ENCODE data around the gene COCH. TPM values are rescaled to one million over a fixed set of nuclear protein-coding genes. Genes with fewer than 3 reads are reported as not detected.

The COCH gene
- total RNA-seq (2014; rRNA removed; shearing (Covaris generic)), result not detected in 2 replicates

- DNase-seq (ENCODE audit: low read depth), result no peak
Observed at GRCh38 chr14:30874120-30874998, at the start of gene COCH. Gene COCH, plus strand, starts transcription at chr14:30874559. Its CDS starts 380 bp downstream, at chr14:30874939.

DNA sequence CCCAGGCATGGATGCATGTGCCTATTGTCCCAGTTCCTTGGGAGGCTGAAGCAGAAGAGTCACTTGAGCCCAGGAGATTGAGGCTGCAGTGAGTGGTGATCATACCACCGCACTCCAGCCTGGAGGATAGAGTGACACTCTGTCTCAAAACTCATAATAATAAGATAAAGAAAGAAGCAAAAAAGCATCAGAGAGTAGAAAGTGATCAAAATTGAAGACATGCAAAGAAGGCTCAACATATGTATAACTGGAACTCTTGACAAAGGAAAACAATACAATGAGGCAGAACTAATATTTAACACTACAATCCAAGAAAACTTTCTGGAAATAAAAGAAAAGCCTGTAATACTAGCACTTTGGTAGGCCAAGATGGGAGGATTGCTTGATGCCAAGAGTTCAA lies 48.3 kb upstream of the COCH start:
- DNase-seq (ENCODE audit: low read depth), result no peak

DNA sequence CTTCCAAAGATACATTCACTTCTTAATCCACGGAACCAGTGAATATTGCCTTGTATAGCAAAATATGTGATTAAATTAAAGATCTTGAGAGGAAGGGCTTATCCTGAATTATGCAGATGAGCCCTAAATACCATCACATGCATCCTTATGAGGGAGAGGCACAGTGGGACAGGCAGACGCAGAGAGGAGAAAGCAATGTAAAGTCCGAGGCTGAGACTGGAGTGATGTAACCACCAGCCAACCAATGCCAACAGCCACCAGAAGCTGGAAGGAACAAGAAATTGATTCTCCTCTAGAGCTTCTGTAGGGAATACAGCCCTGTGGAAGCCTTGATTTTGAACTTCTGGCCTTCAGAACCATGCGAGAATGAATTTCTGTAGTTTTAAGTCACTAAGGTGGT lies 44.5 kb upstream of the COCH start:
- no peak for DNase-seq (ENCODE audit: low read depth)

DNA sequence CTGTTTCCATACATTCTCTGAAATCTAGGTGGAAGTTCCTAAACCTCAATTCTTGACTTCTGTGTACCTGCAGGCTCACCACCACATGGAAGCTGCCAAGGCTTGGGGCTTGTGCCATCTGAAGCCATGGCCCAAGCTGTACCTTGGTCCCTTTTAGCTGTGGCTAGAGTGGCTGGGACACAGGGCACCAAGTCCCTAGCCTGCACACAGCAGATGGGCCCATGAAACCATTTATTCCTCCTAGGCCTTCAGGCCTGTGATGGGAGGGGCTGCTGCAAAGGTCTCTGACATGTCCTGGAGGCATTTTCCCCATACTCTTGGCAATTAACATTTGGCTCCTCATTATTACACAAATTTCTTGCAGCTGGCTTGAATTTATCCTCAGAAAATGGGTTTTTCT lies 40.0 kb upstream of the COCH start:
- no peak for DNase-seq (ENCODE audit: low read depth)

GRCh38 chr14:30838351-30838750 lies 36.0 kb upstream of the COCH start:
- no peak for DNase-seq (ENCODE audit: low read depth)

- no peak for DNase-seq (ENCODE audit: low read depth)
Observed at GRCh38 chr14:30840086-30840779, 34.1 kb upstream of the COCH start.

DNA sequence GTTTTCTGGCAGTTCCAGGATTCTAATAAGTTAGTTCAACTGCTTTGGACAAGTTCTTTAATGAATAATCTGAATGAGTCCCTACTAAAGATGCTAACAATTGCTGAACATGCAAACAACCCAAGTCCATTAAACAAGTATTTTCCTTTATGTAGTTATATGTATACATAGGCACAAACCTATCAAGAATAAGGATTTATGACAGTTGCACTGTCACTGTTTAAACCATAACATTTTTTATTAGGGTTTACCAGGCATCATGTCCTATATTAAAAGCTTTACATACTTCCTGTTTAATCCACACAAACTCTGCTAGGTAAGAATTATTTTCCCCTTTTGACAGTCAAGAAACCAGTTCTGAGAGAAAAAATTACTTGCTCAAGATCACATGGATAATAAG lies 31.9 kb upstream of the COCH start:
- DNase-seq (ENCODE audit: low read depth), result no peak

- no peak for DNase-seq (ENCODE audit: low read depth)
Observed at GRCh38 chr14:30848449-30849240, 25.7 kb upstream of the COCH start.

- DNase-seq (ENCODE audit: low read depth), result no peak
Observed at GRCh38 chr14:30849354-30849753, 25.0 kb upstream of the COCH start.

DNA sequence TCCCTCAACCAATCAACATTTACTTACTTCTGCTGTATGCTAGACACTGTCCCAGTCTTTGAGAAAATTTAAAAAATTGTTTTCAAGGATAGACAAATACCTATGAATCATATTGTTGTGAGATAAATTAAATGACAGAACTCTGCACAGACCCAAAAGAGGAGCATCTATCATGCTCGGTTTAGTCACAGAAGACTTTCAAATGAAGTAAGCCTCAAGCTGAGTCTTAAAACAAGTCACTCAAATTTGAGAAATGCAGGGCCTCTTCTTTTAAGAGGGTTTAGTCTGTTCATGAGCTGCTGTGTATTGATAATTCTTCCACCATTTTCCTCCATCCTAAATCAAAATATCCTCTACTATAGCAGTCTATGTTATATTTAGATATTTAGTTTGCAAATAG lies 24.4 kb upstream of the COCH start:
- no peak for DNase-seq (ENCODE audit: low read depth)

- DNase-seq (ENCODE audit: low read depth), result no peak
Observed at GRCh38 chr14:30853946-30854345, 20.4 kb upstream of the COCH start.

GRCh38 chr14:30854492-30854891 lies 19.9 kb upstream of the COCH start:
- no peak for DNase-seq (ENCODE audit: low read depth)

DNA sequence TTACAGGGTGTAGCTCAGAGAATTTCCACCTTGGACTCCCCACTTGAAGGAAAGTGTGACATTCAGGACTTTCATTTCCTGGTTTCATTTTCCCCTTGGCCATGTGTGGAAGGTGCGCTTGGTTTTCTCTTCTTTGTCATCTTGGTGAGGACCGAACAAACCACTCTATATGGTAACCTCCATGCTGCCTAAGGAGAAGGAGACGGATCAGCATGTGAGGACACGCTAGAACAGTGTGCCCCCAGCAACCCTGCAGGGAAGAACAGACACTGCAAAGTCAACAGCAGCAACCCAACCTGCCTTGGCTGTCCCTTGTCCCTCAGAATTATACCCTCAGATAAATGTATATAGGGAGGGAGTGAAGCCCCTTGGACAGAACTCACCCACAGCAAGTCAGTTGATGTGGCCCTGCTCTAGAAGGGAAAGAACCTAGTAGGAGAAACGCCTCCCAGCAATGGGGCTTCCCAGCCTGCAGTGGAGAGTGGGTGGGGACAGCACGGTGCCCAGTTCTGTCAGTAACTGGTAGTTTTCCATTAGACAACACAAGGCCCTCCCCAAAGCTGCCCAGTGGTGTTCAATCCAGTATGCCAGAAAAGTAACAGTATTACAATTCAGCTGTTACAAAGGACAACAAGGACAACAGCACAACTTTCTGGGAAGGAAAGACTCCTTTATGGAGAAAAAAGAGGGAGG lies 18.9 kb upstream of the COCH start:
- no peak for DNase-seq (ENCODE audit: low read depth)

DNA sequence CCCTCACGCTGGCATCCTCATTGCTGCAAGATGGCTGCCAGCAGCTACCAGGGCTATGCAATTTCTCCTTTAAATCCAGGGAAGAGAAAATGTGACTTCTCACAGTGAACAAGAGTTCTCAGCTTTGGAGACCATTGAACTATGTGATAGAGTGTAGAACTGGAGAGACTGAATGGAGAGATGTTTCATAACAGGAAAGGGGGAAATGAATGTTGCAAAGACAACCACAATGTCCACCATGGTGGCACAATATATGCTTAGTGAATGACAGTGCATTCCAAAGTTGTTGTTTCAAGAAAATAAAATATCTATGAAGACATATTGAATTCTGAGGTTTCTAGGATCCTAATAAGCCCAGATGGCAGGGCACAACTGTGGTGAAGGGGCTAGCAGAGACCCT lies 13.2 kb upstream of the COCH start:
- no peak for DNase-seq (ENCODE audit: low read depth)

- no peak for DNase-seq (ENCODE audit: low read depth)
Observed at GRCh38 chr14:30864934-30865333, 9.4 kb upstream of the COCH start.

DNA sequence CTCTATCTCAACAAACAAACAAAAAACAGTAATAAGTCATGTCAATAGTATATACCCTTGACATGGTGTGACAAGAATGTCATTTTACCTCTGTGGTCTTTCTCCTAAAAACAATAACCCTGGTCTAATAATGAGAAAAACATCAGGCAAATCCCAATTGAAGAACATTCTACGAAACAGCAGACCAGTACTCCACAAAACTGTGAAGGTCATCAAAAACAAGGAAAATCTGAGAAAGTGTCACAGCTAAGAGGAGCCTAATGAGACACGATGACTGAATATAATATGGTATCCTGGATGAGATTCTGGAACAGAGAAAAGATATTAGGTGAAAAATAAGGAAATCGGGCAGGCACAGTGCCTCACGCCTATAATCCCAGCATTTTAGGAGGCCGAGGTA lies 5.6 kb upstream of the COCH start:
- no peak for DNase-seq (ENCODE audit: low read depth)

- DNase-seq (ENCODE audit: low read depth), result no peak
Observed at GRCh38 chr14:30869551-30870155, 4.7 kb upstream of the COCH start.

DNA sequence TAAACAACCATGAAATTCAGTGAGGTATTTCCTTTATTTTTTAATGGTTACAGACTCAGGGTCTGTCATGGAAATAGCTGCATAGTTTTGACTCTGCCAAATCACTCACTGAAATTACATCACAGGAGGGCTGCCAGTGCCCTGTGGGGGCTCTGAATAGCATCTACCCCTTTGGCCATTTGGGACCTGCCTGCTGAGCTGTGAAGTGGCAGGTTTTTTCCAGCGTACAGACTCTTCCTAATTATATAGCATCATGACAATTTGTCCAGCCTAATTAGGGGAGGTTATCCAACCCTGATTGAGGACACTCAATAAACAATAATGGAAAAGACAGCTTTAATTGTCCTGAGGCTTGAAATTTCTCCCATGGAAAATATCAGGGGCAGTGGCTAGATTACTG lies 1.8 kb upstream of the COCH start:
- no peak for DNase-seq (ENCODE audit: low read depth)

- DNase-seq (ENCODE audit: low read depth), result no peak
Observed at GRCh38 chr14:30873308-30874119, 845 bp upstream of the COCH start.

DNA sequence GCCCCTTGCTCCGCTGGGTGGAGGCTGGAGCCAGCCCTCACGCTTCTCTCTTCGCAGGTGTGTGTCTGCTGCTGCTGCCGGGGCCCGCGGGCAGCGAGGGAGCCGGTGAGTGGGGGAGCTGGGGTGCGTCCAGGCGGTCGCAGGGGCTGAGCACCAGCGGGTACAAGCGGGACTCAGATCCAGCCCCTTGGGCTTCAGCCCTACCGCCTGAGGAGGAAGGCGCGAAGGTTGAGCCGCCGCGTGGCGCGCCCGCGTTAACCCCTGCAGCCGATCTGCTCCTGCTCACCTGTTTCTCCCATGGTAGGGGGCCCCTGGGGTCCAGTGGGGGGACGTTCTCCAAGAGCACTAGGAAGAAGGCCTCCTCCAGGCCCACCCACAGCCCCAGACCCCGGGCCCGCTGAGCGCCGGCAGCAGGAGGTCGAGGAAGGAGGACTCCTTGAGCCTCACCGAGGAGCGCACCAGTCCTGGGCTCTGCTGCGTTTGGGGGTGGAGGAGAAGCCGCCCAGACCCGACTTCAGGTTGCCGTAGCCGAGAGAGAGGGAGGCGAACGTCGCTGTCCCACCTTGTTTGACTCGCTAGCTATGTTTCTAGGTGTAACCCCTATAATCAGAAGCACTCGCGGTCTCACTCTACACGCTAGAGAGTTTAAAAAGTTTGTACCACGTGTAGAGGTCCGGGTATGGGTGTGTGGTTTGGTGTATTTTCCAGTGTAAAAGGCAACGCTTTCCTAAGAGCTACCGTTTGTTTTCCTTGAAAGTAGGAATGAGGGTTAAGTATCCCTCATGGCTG lies 834 bp downstream of the COCH start:
- DNase-seq (ENCODE audit: low read depth), result no peak

All from M059J (cell line).